Tibial artery (tissue), 4 donors: ENCODE data around the gene SLC6A13.

Experiments
- DNase-seq, 2 donors: peaks; one replicate each; pipeline ENCODE4 v3.0.0-alpha.2; 2019
- H3K27ac ChIP-seq, 2 donors: fragments of 200-600 bp; sonication (generic) in 1 of 2; 1 replicate in 1 of 2; 2 replicates in 1 of 2; pipeline ENCODE4 v1.5.1; 2018 to 2019; ENCODE audit warnings: mild to moderate bottlenecking in 1 of 2
- H3K27me3 ChIP-seq, 2 donors: fragments of 200-600 bp; sonication (generic) in 1 of 2; one replicate each; pipeline versions ENCODE4 v1.5.1 to v1.6.0; 2016 to 2019
- H3K36me3 ChIP-seq, 3 donors: fragments of 200-600 bp; sonication (generic) in 2 of 3; one replicate each; pipeline ENCODE4 v1.5.1; 2016 to 2019; ENCODE audit warnings: mild to moderate bottlenecking in 2 of 3
- H3K4me1 ChIP-seq, 4 donors: fragments of 200-600 bp; sonication (generic) in 2 of 4; 1 replicate in 3 of 4; 2 replicates in 1 of 4; pipeline ENCODE4 v1.5.1; 2016 to 2019
- H3K4me3 ChIP-seq, 2 donors: fragments of 200-600 bp; sonication (generic) in 1 of 2; 1 replicate in 1 of 2; 2 replicates in 1 of 2; pipeline ENCODE4 v1.5.1; 2018 to 2019; ENCODE audit warnings: mild to moderate bottlenecking in 2 of 2
- H3K9me3 ChIP-seq, 3 donors: fragments of 200-600 bp; sonication (generic) in 1 of 3; one replicate each; pipeline ENCODE4 v1.5.1; 2016 to 2019
- intact Hi-C: fragments of 100-400 bp; cut with DNase I; formaldehyde crosslinking; loops from one replicate; pipeline ENCODE4 v1.15.0; 2023; ENCODE audit warnings: low total_unique reads
- TF ChIP-seq, protein P1 (sequence below), 2 experiments: fragments of 200-600 bp in 1 of 2; fragments of 450-650 bp in 1 of 2; IDR thresholded peaks; one replicate each; pipeline ENCODE4 v1.5.1; 2017 to 2019; ENCODE audit warnings: antibody characterized with exemption in 2 of 2, mild to moderate bottlenecking in 1 of 2, moderate library complexity in 1 of 2

SLC6A13 gene

DNA sequence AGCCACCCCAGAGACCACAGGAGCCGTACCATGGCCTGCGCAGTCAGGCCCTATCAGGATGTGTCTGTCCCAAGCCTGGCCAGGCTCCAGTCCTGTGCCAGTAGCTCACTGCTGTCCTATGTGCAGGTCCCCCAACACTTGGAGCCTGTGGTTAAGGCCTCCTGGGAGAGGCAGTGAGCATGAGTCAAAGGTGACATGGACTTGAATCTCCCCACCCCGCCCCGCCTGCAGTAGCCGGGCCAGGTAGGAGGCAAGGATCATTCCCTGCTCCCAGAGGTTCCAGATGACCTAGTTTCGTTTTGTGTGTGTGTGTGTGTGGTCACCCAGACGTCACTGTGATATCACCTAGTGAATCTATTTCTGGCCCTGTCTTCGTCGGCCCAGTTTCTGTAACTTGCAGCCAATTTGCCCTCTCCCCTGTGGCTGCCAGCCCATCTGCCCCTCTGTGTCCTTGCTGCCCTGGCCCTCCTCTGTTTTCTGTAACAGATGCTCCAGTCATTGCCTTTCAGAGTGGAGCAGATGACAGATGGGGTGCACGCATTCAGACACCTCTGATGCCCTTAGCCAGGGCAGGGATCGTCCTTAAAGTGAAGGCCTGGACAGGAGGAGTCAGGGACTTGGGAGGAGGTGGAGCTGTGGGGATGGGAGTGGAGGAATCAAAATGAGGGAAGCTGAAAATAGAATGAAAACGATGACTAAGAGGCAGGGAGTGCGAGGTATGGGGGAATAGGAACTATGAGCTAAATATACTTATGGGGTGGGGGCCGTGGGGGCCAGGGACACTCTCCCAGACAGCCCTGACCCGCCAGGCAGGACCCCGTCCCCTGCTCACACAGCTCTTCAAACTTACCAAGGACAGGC lies 86.1 kb downstream of the SLC6A13 start:
- H3K36me3 ChIP-seq, result no peaks in the 10 kb centered on the region
- H3K27ac ChIP-seq, result no peak overlapping the region
- peaks cover 0 to 24% (median 16%) of the 10 kb centered on the region in 4 donors for H3K4me1 ChIP-seq

DNA sequence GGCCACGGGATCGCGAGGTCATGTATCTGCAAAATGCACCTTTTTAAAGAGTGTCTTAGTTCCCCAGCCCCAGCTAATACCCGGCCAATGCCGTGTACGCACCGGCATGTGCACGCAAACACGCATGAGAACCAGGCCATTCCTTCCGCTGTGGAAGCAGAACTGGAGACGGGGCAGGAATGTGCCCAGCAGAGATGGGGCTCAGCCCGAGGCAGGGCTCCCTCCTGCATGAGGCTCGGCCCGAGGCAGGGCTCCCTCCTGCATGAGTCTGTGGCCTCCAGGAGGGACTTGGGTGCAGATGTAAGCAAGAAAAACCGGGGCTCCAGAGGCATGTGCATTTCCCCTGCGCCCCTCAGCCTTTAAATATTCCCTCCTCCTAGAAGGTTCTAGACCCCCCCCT lies 86.9 kb downstream of the SLC6A13 start:
- Histone ChIP-seq H3K4me1 (peaks cover 0 to 24% (median 16%) of the 10 kb centered on the region in 4 donors), H3K9me3 (no peaks in the 10 kb centered on the region), H3K4me3 (no peak overlapping the region), H3K27ac (no peak overlapping the region), H3K36me3 (no peaks in the 10 kb centered on the region), H3K27me3 (peaks cover 0 to 38% of the 10 kb centered on the region in 2 donors)
- intact Hi-C loops, result no loop called here
- TF ChIP-seq, protein P1, sequence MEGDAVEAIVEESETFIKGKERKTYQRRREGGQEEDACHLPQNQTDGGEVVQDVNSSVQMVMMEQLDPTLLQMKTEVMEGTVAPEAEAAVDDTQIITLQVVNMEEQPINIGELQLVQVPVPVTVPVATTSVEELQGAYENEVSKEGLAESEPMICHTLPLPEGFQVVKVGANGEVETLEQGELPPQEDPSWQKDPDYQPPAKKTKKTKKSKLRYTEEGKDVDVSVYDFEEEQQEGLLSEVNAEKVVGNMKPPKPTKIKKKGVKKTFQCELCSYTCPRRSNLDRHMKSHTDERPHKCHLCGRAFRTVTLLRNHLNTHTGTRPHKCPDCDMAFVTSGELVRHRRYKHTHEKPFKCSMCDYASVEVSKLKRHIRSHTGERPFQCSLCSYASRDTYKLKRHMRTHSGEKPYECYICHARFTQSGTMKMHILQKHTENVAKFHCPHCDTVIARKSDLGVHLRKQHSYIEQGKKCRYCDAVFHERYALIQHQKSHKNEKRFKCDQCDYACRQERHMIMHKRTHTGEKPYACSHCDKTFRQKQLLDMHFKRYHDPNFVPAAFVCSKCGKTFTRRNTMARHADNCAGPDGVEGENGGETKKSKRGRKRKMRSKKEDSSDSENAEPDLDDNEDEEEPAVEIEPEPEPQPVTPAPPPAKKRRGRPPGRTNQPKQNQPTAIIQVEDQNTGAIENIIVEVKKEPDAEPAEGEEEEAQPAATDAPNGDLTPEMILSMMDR (IDR thresholded peaks at IDR 0.05), result no peak
- no peak for DNase-seq

More for the DNA sequence above, 86.1 kb downstream of the SLC6A13 start:
- H3K9me3 ChIP-seq, result no peaks in the 10 kb centered on the region
- TF ChIP-seq, protein P1 (IDR thresholded peaks at IDR 0.05), result no peak
- no peak overlapping the region for H3K4me3 ChIP-seq
- H3K27me3 ChIP-seq, result peaks cover 0 to 30% of the 10 kb centered on the region in 2 donors
- no peak for DNase-seq
- intact Hi-C loops, result no loop called here

DNA sequence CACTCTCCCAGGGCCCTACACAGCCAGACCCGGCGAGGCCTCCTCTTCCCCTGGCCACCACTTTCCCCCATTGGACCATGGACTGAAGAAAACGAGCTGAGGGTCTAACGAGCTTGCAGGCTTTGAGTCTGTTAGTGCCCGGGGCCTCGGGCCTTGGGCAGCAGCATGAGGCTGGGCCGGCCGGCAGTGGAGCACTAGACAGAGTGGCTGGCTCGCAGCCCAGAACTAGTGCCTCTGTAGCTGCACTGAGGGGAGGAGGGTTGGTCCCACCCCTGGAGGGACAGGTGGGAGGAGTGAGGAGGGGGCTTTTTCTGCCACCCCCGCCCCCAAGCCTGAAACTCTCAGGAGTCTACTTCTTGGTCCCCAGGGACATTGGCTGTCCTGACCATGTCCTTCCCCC lies 87.4 kb downstream of the SLC6A13 start:
- Histone ChIP-seq H3K4me1 (peaks cover 0 to 24% (median 16%) of the 10 kb centered on the region in 4 donors), H3K4me3 (no peak overlapping the region), H3K27me3 (peaks cover 0 to 43% of the 10 kb centered on the region in 2 donors), H3K27ac (no peak overlapping the region), H3K9me3 (no peaks in the 10 kb centered on the region), H3K36me3 (no peaks in the 10 kb centered on the region)
- intact Hi-C loops, result no loop called here
- no peak for DNase-seq
- TF ChIP-seq, protein P1 (IDR thresholded peaks at IDR 0.05), result no peak

DNA sequence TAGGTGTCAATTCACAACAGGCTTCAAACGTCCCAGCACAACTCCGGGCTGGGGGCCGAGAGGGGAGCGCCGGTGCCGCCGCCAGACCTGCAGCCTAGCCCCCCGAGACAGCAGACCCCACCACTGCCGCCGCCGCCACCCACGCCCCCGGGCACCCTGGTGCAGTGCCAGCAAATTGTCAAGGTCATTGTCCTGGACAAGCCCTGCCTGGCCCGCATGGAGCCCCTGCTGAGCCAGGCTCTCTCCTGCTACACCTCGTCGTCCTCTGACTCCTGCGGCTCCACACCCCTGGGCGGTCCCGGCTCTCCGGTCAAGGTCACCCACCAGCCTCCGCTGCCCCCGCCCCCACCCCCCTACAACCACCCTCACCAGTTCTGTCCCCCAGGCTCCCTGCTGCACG lies 88.0 kb downstream of the SLC6A13 start:
- TF ChIP-seq, protein P1 (IDR thresholded peaks at IDR 0.05), result no peak
- intact Hi-C loops, result no loop called here
- H3K4me3 ChIP-seq, result no peak overlapping the region
- no peak for DNase-seq
- H3K27ac ChIP-seq, result no peak overlapping the region
- H3K9me3 ChIP-seq, result no peaks in the 10 kb centered on the region
- peaks cover 0 to 44% of the 10 kb centered on the region in 2 donors for H3K27me3 ChIP-seq
- no peaks in the 10 kb centered on the region for H3K36me3 ChIP-seq
- H3K4me1 ChIP-seq, result peaks cover 0 to 24% (median 16%) of the 10 kb centered on the region in 4 donors

DNA sequence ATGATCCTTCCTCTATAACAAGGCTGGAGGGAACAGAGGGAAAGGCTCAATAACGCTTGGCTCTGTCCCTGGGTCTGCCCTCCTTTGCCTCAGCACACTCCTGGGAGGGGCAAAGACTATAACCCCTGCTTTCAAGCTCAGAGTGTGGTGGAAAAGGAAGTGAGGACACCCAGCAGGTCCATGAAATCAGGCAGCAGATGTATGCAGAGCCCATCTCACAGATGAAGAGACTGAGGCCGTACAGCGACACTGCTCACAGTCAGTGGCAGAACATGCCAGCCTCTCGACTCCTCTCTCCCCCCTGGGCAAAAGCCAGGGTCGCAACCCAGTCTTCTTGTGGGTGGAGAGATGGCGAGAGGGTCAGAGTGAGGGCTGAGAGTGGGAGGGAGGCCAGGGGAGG lies 88.5 kb downstream of the SLC6A13 start:
- Histone ChIP-seq H3K4me3 (no peak overlapping the region), H3K27me3 (peaks cover 0 to 44% of the 10 kb centered on the region in 2 donors), H3K4me1 (peaks cover 0 to 24% (median 16%) of the 10 kb centered on the region in 4 donors), H3K36me3 (no peaks in the 10 kb centered on the region), H3K9me3 (no peaks in the 10 kb centered on the region), H3K27ac (no peak overlapping the region)
- DNase-seq, result no peak
- intact Hi-C loops, result no loop called here
- TF ChIP-seq, protein P1 (IDR thresholded peaks at IDR 0.05), result no peak
